Posterior cingulate gyrus (tissue), 11 donors: ENCODE data around the gene CYP39A1.
A peak's percentile ranks its signal among the peaks of the same experiment; 100 is the strongest.

ENCODE experiments used
- DNase-seq, 10 donors: peaks; one replicate each; pipeline versions ENCODE4 v3.0.0 to v3.0.0-alpha.2; 2020 to 2021; ENCODE audit warnings: mixed read lengths in 3 of 10
- intact Hi-C: fragments of 100-400 bp; cut with DNase I; formaldehyde crosslinking; loops from one replicate; pipeline ENCODE4 v1.15.1; 2023

CYP39A1 gene

DNA sequence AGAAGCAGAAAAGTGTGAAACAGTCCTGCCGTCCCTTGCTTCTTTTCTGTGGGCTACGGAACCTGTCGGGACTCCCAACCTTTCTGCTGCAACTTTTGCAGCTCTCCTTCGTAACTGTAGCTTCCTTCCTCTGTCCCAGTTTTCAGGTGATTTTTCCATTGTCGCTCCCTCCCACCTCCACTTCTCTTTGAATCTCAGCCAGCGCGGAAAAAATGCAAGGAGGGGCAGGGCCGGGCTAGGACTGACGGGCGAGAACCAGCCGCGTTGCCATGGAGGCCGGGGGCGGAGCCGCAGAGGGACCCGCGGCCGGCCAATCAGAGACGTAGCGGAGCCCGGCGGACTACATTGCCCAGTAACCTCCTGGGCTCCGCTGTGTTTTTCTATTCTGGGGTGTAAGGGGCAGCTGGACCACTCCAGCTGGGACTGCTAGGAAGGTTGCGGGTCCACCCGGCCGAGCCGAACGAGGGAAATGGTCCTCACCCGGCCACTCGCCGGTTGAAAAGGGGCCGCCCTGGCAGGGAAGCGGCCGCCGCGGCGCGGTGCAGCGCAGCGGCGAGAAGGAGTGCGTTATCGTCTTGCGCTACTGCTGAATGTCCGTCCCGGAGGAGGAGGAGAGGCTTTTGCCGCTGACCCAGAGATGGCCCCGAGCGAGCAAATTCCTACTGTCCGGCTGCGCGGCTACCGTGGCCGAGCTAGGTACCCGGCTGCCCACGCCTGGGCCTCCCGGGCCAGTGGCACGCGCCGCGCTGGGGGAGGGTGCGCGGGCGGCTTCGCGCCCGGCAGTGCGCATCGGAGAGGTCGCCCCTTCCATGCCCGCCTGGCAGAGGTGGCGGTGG lies at the start of gene CYP39A1, which contains the start of gene SLC25A27:
TSS of gene CYP39A1 (minus strand) at position 216 of the 836 bp plus-strand sequence. CDS start 236 bp downstream, outside the sequence.
TSS of gene SLC25A27 (plus strand) at position 373 of the 836 bp plus-strand sequence. CDS start at position 591, 218 bp downstream.
- DNase-seq: peak; percentile 93 to 99 (median 96)

DNA sequence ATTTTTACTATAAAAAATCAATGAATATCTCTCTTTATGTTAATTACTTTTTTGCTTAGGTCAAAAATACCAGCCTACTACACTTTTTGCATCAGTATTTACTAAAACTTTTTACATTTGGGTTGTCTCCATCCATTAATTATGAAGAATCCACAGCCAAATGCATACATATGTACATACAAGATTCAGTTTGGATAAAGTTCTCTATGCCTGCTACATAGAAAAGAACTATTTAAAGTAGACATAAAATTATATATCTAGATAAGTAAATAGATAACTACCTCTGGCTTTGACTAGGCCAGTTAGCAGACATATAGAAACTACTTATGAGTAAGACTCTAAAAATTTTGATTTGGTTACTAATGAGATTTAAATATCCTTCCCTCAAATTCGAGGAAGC lies 47.4 kb upstream of the CYP39A1 start:
- intact Hi-C loops: loop anchor here (10.0 kb wide), 2 partner anchors 85 to 145 kb away; no protein-coding TSS in a partner anchor

More for the DNA sequence above, at the start of gene CYP39A1, which contains the start of gene SLC25A27:
- intact Hi-C loops: no loop called here

GRCh38 chr6:46690911-46691451 lies 38.4 kb upstream of the CYP39A1 start:
- no peak for DNase-seq
- intact Hi-C loops: no loop called here

More for the DNA sequence above, 47.4 kb upstream of the CYP39A1 start:
- no peak for DNase-seq

DNA sequence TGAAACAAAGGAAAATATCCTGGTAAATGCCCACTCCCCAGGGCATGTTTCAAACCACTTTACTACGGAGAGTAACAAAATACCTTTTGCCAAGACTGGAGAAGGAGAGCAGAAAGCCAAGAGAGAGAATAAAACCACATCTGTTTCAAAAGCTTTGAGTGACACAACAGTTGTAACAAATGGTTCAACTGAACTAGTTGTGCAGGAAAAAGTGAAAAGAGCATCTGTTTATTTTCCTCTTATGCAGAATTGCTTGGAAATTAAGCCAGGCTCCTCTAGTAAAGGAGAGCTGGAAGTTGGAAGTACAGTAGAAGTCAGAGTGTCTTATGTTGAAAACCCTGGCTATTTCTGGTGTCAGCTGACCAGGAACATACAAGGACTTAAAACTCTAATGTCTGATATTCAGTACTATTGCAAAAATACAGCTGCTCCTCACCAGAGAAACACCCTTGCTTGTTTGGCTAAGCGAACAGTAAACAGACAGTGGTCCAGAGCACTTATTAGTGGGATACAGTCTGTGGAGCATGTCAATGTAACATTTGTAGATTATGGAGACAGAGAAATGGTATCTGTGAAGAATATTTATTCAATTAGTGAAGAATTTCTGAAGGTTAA lies 37.6 kb upstream of the CYP39A1 start:
- intact Hi-C loops: no loop called here
- no peak for DNase-seq

DNA sequence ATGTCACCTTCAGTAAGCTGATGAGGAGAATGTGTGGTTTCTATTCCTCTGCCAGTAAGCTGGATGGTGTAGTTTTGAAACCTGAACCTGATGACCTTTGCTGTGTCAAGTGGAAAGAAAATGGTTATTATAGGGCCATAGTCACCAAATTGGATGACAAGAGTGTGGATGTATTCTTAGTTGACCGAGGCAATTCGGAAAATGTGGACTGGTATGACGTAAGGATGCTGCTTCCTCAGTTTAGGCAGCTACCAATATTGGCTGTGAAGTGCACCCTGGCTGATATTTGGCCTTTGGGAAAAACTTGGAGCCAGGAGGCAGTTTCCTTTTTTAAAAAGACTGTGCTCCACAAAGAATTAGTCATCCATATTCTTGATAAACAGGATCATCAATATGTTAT lies 37.0 kb upstream of the CYP39A1 start:
- intact Hi-C loops: no loop called here
- DNase-seq: no peak

- intact Hi-C loops: no loop called here
- peak in 1 of 10 donors; percentile 57 for DNase-seq
Measured at GRCh38 chr6:46688966-46689335, 36.3 kb upstream of the CYP39A1 start.

GRCh38 chr6:46688117-46688965 lies 35.7 kb upstream of the CYP39A1 start:
- intact Hi-C loops: no loop called here
- peak in 2 of 10 donors; percentile 56 to 81 for DNase-seq

- peak in 1 of 10 donors; percentile 54 for DNase-seq
- intact Hi-C loops: no loop called here
Measured at GRCh38 chr6:46687619-46688097, 35.0 kb upstream of the CYP39A1 start, which contains the start of gene TDRD6. TDRD6 (plus strand) TSS chr6:46687885; CDS start chr6:46688129, 244 bp downstream.

DNA sequence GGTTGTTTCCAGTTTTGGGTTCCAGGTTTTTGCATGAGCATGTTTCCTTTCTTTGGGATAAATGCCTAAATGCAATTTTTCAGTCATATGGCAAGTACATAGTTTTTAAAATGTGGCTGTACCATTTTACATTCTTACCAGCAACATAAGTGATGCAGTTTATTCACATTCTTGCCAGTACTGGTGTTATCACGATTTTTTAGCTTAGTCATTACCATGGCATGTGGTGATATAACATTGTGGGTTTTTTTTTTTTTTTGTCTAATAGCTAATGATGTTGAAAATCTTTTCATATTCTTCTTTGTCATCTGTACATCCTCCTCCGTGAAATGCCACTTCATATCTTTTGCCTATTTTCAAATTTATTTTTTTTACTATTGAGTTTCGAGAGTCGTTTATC lies 32.2 kb upstream of the CYP39A1 start:
- DNase-seq: no peak
- intact Hi-C loops: no loop called here

GRCh38 chr6:46677314-46677654 lies 24.7 kb upstream of the CYP39A1 start:
- intact Hi-C loops: no loop called here
- DNase-seq: no peak

DNA sequence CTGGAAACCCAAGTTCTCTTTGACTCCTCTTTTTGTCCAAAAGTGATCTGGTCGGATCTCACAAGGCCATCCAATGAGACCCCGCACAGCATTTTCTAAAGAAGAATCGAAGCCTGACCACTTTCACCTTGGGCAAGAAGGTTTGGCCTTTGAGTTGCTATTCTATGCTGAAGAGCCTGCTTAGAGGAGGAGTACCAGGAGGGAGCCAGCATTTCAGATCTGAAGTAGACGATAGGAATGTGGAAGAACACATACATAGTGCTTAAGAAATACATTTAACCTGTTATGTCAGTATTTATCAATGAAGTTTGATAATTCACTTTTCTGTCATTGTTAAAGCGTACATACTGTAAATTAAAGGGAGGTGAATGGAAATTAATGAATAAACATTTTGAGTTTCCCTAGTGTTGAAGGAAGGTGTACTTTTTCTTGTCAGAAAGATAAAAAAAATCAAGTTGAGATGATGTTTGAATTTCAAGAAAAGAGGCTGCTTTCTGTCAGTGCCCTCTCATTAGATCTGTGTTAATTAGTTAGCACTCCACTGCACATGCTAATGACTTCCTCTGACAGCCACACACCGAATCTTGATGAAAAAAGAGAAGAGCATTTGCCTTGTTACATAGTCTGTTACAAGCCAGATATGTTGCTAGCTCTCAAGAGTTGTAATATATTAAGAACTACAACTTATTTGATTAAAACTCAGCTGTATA lies 24.1 kb upstream of the CYP39A1 start:
- no peak for DNase-seq
- intact Hi-C loops: no loop called here

DNA sequence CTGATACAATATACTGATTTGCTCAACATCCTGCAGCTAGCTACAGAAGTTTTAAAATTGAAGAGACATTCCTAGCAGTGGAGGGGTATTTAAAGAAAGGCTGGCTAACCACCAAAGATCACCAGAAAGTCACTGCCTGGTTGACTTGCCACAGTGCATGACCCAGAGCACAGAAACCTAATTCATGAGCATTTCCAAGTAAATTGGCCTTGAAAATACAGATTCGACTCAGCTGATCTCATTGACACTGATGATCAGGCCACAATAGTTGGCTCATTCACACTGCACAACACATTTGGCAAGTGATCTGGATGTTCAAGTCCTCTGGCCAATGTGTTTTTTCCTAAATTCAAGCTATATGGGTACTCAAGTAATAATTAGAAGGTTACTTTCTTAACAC lies 21.8 kb upstream of the CYP39A1 start:
- no peak for DNase-seq
- intact Hi-C loops: no loop called here

DNA sequence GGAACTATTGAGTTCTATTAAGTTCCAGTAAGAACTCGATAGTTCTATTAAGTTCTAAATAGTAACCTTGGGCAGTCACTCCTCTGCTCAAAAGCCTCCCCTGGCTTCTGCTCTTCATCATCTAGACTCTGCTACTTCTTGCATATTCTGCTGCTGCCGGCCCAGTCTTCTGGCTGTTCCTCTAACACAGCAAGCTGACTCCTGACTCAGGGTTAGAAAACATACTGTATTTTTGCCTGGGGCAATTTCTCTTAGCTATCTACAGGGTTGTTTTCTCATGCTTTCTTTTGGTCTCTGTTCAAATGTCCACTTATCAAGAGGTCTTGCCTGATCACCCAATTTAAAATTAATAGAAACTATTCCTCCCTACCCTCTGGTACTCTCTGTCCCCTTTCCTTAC lies 14.8 kb upstream of the CYP39A1 start:
- peak in 1 of 10 donors; percentile 32 for DNase-seq
- intact Hi-C loops: no loop called here

GRCh38 chr6:46661483-46661882 lies 8.9 kb upstream of the CYP39A1 start:
- no peak for DNase-seq
- intact Hi-C loops: no loop called here

GRCh38 chr6:46657642-46658041 lies 5.0 kb upstream of the CYP39A1 start:
- intact Hi-C loops: no loop called here

GRCh38 chr6:46655803-46656202 lies 3.2 kb upstream of the CYP39A1 start:
- peak in 2 of 10 donors; percentile 17 to 69 for DNase-seq
- intact Hi-C loops: no loop called here

More at GRCh38 chr6:46657642-46658041, 5.0 kb upstream of the CYP39A1 start:
- no peak for DNase-seq

GRCh38 chr6:46653439-46654195 lies 999 bp upstream of the CYP39A1 start:
- DNase-seq: no peak
- intact Hi-C loops: no loop called here

DNA sequence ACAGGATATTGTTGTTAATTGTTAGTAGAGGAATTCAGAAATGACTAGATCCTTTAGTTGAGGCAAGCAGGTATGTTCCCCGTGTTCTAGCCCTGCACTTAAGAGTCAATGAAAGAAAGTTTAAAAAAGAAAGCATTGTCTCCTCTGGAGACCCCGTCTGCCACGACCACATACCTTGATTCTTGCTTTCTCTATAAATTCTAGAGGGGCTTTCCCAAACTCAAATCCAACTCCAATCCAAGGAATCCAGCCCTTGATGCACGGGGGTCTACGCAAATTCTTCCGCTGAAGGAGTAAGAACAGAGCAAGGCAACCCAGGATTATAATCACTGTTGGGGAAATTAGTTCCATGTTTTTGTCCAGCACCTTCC lies 401 bp downstream of the CYP39A1 start:
- DNase-seq: no peak
- intact Hi-C loops: no loop called here

DNA sequence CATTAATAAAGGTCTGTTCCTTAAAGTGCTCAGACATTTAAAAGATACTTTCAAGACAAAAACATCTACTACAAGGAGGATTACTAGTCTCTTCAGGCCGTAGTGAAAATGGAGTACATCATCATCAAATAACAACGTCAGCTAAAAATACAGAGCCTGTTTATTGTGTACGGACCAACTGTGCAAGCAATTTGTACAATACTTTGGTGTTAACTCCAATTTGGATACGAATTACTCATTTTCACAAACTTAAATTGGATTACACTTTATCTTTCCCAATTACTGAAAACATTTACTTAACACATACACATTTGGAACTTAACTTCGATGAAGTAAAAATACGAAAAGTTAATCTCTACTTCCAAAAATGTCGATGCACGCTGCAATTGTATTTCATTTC lies 802 bp downstream of the CYP39A1 start:
- DNase-seq: no peak
- intact Hi-C loops: no loop called here
